Stimulated activated CD4-positive, alpha-beta T cell treated with anti-CD3 and anti-CD28 coated beads, Interleukin-1b, Interleukin-23, amount 100 ng/mL, for 24 hours (primary cell): ENCODE data around the gene DRD3.

Source experiments
- DNase-seq, 4 experiments: peaks; one replicate each; pipeline ENCODE4 v3.0.0-alpha.2; 2020; ENCODE audit warnings: low read depth in 4 of 4, low spot score in 1 of 4

Gene DRD3

GRCh38 chr3:114079761-114080160 is 99.1 kb downstream of the DRD3 start:
- no peak for DNase-seq

DNA sequence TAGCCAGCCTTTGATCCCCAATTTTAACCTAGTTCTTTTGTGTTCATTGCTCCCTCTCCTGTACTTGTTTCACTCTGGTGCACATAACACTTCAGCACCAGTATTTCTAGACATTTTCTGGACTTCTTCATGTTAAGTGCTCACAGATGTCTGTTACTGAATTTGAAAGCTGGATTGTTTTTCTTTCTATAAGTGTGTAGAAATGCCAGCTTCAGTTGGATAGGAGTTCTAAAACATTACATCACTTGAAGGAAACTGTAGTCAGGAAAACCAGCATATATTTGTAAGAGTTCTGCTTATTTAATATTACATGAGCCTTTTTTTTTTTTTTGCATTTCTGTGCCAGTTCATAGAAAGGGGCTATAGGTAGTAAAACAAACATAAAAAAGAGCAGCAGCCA is 100.7 kb downstream of the DRD3 start:
- DNase-seq, result no peak
